GM19025 (cell line): ENCODE data around the gene OR56A3.
"Not testable (repeated sequence)": the region's sequence is repeated elsewhere in the genome, so short reads cannot be mapped to it uniquely, and the experiment has no call there.

Experiments
- ATAC-seq: cut with Tn5 transposase; IDR thresholded peaks from one replicate; pipeline ENCODE4 v1.9.1; 2021; ENCODE audit warnings: mild to moderate bottlenecking, low read depth, moderate library complexity; ENCODE audit not compliant: unreplicated experiment

The OR56A3 gene, protein sequence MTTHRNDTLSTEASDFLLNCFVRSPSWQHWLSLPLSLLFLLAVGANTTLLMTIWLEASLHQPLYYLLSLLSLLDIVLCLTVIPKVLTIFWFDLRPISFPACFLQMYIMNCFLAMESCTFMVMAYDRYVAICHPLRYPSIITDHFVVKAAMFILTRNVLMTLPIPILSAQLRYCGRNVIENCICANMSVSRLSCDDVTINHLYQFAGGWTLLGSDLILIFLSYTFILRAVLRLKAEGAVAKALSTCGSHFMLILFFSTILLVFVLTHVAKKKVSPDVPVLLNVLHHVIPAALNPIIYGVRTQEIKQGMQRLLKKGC

DNA sequence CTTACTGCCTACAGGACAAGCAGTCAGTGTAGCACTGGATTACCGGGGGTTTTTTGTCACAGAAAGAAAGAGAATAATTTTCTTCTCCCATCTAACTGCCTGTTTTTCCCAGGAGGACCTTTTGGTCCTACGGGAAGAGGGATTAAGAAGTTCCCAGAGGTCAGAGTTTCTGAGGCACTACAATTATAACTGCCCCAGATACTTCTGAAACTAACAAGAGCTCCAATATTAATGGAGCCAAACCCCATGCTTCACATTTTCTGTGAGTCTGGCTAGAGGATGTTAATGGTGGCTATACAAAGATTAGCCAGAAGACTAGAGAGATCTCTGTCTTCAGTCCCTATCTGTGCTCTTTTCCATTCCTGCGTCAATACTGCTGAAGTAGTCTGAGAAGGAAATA, at the start of gene OR56A3:
OR56A3 (plus strand) TSS at position 301 of the 400 bp plus-strand sequence. CDS start 5,096 bp downstream, outside the sequence.
- no peak for ATAC-seq

DNA sequence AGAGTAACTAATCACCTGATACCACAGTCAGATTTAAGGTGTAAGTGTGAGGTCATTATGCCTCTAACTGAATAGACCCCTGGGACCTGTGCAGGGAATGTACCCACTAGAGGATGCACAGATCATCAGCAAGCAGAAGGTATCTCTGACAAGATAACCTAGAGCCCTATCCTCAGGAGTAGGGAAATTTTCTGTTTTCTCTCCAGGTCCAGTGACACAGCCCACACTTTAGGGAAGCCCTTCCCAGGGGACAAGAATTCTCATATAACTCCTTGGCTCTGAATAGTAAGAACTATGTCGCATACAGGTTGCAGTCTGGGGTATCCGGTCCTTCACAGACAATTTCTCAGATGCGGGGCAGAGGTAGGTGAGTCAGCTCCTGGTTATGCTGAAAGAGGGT, 49.1 kb upstream of the OR56A3 start, which contains the start of gene OR52E5:
OR52E5 (plus strand) TSS at position 301 of the 400 bp plus-strand sequence. CDS start 7,569 bp downstream, outside the sequence.
- no peak for ATAC-seq

DNA sequence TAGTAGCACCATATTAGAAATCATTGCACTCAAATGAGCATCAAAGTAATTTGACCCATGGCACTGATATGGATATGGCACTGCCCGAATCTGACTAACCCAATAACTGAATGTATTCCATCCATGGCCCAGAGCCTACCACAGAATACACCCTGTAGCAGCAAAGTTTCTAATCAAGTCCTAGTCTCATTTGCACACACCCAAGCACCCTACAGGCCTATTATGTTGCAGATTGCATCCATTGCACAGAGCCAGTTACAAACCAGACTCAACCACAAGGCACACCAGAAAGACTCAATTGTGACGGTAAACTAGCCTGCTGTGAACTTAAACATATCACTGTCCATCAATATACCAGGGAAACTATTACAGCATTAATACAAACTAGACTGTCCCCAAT, 42.5 kb upstream of the OR56A3 start:
- no peak for ATAC-seq

DNA sequence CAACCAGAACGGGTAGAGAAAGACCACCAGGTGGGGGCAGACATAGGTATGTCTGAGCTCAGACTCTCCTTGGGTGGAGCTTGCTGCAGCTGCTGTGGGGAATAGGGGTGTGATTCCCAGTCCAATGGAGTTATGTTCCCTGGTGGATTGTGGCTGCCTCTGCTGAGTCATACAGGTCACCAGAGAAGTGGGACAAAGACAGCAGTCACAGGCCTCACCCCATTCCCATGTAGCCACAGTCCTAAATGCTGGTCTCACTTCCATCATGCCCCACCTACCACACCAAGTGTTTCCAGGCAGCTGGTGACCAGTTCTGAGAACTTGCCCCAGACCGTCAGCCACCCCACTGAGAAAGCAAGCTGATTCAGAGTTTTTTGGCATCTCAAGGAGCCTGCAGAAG, 31.5 kb upstream of the OR56A3 start:
- ATAC-seq: no peak

DNA sequence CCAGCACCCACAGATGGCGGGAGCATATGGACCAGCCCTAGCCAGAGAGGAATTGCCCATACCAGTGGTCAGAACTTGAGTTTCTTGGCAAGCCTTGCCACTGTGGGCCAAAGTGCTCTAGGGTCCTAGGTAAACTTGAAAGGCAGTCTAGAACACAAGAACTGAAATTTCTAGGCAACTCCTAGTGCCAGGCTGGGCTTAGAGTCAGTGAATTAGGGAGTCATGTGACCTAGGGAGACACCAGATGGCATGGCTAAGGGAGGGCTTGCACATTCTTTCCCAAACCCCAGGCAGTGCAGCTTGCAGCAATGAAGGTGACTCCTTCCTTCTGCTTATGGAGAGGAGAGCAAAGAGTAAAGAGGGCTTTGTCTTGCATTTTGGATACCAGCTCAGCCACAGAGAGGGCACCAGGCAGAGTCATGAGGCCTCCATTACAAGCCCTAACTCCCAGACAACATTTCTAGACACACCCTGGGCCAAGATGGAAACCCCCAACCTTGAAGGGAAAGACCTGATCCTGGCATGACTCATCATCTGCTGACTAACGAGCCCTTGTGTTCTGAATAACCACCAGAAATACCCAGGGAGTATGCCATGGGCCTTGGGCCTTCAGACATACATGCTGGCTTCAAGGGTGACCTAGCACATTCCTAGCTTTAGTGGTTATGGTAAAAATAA, 19.2 kb upstream of the OR56A3 start:
- peak; percentile 90 for ATAC-seq

DNA sequence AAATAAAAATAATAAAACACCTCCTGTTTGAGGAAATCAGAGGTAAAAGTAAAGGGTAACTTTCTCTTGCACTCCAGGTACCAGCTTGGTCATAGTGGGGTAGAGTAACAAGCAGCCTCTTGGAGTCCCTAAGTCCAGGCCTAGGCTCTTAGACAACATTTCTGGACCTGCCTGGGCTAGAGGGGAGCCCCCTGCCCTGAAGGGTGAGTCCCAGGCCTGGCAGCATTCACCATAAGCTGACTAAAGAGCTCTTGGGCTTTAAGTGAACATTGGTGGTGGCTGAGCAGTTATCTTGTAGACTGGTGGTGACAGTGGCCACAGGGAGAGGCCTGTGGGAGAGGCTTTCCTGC, 18.6 kb upstream of the OR56A3 start:
- peak; percentile 42 for ATAC-seq

DNA sequence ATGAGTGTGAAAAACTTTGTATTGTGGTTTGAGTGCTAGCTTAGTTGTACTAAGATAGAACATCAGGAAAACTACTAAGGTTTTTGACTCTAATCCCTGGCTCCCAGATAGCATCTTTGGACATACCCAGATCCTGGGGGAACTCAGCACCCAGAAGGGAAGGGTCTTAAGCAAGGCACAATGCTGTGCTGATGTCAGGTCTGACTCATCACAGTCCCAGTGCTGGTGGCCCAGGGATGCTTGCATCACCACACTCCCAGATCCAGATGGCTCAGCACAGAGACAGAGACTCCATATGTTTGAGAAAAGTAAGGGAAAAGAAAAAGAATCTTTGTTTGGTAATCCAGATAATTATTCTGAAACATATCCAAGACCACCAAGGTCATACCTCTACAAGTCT, 18.3 kb upstream of the OR56A3 start:
- no peak for ATAC-seq

DNA sequence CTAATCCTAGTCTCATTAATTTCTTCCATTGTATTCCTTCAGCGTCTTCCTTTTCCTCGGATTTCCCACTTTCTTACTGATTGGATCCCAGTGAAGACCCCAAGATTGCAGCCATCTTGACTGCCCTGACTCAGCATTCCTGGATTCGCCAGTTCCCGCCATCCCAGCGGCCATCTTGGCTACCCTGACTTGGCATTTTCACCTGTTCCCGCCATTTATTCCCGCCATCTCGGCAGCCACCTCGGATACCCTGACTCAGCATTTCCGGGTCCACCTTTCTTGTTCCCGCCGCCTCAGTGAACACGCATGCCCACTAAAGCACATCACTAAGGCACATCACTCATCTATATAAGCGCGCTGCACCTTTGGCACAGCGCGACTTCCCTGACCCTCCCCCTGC, 13.8 kb upstream of the OR56A3 start:
- ATAC-seq: no peak

DNA sequence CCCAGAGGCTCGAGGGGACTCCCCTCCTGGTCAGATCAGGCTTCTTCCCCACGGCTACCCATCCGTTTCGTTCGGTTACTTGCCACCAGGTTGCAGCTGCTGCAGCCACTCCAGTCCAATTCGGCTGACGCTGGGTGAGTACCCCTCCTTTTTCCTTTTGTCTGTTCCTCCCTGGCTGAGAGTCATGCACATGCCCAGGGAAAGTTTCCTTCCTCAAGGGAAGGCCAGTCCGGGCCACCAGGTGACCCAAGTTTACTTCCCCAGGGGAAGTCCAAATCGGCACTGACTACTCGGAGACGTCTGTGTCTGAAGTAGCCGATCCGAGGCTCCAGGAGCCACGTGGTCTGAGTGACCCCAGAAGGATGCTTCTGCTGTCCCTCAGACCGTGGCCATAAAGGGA, 13.2 kb upstream of the OR56A3 start:
- no peak for ATAC-seq

DNA sequence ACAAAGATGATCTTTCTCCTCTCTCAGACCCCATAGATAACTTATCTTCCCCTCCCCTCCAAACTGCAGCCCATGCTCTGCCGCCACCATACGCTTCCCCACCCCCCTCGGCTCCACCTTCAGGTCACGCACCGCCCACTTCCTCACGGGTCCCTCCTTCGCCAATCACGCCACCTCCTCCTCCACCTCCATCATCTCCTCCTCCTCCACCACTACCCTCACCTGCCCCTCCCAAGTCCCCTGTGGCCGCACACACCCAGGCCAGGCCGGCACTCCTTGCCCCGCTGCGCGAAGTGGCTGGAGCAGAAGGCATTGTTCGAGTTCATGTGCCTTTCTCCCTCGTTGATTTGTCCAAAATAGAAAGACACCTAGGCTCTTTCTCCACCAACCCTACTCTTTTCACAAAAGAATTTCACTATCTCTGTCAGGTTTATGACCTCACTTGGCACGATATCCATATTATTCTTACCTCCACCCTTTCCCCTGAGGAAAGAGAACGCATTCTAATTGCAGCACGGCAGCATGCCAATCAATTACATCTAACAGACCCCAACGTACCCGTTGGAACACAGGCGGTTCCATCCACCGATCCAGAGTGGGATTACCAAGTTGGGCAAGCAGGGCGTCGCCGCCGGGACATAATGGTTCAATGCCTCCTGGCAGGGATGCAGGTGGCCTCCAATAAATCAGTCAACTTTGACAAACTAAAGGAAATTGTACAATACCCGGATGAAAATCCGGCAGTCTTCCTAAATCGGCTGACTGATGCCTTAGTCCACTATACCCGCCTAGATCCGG, 12.3 kb upstream of the OR56A3 start:
- no peak for ATAC-seq

DNA sequence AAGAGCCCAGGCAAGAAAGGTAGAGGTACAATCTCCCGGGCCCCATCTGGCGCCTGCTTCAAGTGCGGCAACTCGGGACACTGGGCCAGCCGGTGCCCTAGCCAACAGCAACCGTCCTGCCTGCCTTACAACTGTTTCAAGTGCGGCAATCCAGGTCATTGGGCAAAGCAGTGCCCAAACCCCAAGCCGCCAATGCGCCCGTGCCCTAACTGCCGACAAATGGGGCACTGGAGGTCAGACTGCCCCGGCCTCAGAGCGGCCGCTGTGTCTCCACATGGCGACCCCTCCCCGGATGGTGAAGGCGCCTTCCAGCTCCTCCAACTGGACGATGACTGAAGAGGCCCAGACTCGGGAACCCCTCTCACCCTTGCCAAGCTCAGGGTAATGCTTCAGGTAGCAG, 11.4 kb upstream of the OR56A3 start:
- no peak for ATAC-seq

DNA sequence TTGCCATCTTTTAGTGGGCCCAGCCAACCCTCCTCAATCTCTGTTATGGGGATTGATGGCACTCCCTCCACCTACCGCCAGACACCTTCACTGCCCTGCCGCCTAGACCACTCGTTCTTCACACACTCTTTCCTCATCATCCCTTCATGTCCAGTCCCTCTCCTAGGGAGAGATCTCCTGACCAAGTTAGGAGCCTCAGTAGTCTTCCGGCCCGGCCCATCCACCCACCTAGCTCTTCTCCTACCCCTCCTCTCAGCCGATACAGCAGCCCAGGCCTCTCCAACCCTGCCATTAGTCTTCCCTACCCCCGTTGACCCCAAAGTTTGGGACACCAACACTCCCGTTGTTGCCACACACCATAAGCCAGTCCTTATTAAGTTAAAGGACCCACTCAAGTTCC, 11.0 kb upstream of the OR56A3 start:
- ATAC-seq: no peak

DNA sequence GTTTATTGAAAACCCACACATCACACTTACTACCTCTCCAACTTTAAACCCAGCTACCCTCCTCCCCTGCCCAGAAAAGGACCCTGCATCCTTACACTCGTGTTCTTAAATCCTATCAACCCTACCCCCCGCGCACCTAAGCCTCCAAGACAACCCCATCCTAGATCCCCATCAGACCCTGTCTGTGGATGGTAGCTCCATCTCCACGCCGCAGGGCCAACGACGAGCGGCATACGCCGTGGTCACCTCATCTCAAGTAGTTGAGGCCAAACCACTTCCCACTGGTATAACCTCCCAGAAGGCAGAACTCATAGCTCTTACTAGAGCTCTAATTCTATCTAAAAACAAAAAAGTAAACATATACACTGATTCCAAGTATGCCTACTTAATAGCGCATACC, 9.4 kb upstream of the OR56A3 start:
- no peak for ATAC-seq

DNA sequence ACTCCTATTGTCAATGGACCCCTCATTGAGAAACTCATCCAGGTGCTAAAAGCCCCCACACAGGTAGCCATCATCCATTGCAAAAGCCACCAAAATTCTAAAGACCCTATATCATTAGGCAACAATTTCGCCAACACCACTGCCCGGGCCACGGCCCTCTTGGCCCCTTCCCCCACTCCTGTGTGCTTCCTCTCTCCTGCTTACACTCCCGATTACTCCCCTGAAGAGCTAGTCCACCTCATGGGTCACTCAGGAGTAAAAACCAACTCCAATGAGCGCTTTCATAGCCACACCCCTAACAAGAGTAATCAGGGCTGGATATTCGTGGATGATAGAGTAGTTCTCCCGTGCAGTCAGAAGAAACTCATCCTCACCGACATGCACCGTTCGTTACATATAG, 8.9 kb upstream of the OR56A3 start:
- ATAC-seq: no peak

DNA sequence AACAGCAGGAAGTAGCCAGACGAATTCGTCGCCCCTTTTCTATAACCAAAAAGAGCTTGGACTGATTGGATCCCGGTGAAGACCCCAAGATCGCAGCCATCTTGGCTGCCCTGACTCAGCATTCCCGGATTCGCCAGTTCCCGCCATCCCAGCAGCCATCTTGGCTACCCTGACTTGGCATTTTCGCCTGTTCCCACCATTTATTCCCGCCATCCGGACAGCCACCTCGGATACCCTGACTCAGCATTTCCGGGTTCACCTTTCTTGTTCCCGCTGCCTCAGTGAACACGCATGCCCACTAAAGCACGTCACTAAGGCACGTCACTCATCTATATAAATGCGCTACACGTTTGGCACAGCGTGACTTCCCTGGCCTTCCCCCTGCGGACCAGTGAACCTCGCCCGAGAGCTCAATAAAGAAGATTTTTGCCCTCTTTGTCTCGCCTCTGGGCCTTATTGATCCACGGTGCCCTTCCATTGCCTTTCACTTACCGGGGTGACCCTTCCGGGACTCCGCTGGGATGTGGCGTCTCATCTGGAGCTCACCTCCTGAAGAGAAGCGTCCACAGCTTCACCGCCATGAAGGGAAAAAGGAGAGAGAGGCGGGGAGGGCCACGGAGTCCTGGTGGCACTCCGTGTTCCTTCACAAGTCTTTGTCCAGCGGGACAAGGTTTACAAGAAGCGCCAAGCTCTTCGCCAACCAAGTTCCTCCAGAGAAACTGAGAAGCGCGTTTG, 4.0 kb upstream of the OR56A3 start:
- no peak for ATAC-seq

DNA sequence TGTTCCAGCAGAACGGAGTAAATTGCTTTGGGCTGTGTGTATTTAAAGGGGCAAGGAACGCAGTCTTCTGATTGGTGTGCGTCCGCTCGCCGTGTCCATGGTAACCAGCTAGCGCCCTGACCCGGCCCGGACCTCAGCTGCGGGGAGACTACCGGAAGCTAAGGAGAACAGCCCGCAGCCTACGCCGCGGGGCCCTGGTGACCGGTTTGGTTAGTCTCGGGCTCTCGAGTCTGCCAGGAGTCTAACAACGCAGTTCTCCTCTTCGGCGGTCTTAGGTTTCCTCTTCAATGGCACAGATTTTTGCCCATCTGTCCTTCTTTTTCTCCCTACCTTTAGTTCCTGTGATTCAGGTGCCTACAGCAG, 3.5 kb upstream of the OR56A3 start:
- no peak for ATAC-seq

DNA sequence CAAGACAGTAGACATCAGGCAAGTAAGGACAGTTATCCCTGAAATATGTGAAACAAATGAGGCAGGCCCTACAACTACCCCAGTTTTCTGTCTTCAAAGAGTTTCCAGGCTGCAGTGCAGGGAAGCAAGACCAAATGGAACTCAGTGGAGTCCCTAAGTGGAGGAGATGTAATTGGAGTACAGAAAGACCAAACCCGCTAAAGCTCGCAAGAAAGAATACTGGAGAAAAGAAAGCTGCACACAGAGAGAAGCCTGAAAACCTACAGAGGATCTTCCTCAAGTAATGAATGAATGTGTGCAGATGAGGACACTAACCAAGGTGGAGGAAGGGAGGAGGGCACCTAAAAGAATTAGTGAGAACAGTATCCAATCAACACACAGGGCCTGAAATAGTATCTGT, 1.3 kb upstream of the OR56A3 start:
- no peak for ATAC-seq

DNA sequence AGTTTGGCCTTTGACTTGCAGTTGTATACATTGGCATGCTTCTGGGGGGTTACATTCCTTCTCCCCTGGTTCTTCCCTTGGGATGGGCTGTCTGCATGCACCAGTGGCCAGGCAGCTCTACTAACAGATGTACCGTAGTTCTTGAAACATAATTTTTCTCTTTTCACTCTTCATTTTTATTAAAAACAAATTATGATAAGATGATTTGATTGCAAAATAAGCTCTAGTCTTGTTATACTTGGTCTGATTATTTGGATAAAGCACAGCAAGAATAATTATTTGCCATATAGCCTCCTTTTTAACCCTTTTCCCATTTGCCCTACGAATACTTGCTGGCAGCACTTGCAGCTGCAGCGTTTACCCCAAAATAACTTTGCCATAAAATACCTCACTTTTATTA, 13.5 kb downstream of the OR56A3 start:
- no peak for ATAC-seq

DNA sequence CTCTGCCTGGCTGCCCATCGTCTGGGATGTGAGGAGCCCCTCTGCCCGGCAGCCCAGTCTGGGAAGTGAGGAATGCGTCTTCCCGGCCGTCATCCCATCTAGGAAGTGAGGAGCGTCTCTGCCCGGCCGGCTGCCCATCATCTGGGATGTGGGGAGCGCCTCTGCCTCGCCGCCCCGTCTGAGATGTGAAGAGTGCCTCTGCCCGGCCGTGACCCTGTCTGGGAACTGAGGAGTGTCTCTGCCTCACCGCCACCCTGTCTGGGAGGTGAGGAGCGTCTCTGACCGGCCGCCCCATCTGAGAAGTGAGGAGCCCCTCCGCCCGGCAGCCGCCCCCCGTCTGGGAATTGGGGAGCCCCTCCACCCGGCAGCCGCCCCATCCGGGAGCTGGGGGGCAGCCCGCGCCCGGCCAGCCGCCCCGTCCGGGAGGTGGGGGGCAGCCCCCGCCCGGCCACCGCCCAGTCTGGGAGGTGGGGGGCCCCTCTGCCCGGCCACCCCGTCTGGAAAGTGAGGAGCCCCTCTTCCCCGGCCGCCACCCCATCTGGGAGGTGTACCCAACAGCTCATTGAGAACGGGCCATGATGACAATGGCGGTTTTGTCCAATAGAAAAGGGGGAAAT, 18.8 kb downstream of the OR56A3 start:
- ATAC-seq: not testable (repeated sequence)

DNA sequence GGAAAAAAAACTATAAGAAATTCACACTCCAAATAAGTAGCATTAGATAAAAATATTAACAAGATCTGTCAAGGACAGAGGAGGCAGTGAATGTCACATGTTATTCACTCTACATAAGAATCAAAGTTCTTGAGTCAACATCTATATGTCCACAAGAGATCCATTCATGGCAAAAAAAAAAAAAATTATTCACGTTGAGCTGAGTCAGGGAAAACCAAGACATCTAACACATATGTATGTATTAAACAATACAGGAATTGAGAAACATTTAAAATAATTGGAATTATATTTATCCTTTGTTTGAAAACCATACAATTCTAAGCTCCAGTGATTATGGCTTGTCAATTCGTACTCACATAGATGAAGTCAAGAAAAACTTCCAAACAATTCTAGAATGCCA, 24.9 kb downstream of the OR56A3 start:
- ATAC-seq: no peak
